Effector memory CD8-positive, alpha-beta T cell (primary cell): ENCODE data around the gene PPP1R13B.

ENCODE experiments used
- ATAC-seq: fragments of 150-1000 bp; cut with Tn5 transposase; replicated peaks from 2 replicates; pipeline ENCODE4 v1.10.0; 2021; ENCODE audit warnings: mild to moderate bottlenecking, moderate library complexity
- DNase-seq, 3 experiments: peaks; one replicate each; pipeline ENCODE4 v3.0.0; 2021
- H3K27ac Mint-ChIP-seq, 2 donors: one replicate each; pipeline ENCODE4 v1.8.0; 2022; ENCODE audit warnings: mild to moderate bottlenecking in 2 of 2, mixed read lengths in 2 of 2, moderate library complexity in 2 of 2
- H3K27me3 Mint-ChIP-seq, 2 donors: one replicate each; pipeline ENCODE4 v1.8.0; 2022; ENCODE audit warnings: mixed read lengths in 2 of 2
- H3K36me3 Mint-ChIP-seq: one replicate; pipeline ENCODE4 v1.8.0; 2022; ENCODE audit warnings: mild to moderate bottlenecking, moderate library complexity, mixed read lengths; ENCODE audit not compliant: insufficient read depth
- H3K4me1 Mint-ChIP-seq, 2 donors: one replicate each; pipeline ENCODE4 v1.8.0; 2022; ENCODE audit warnings: low read depth in 2 of 2, mixed read lengths in 2 of 2
- H3K4me3 Mint-ChIP-seq, 2 donors: one replicate each; pipeline ENCODE4 v1.8.0; 2022; ENCODE audit warnings: mild to moderate bottlenecking in 2 of 2, mixed read lengths in 2 of 2, moderate library complexity in 2 of 2
- H3K9me3 Mint-ChIP-seq, 2 donors: one replicate each; pipeline ENCODE4 v1.8.0; 2022; ENCODE audit warnings: mixed read lengths in 2 of 2

The PPP1R13B gene

DNA sequence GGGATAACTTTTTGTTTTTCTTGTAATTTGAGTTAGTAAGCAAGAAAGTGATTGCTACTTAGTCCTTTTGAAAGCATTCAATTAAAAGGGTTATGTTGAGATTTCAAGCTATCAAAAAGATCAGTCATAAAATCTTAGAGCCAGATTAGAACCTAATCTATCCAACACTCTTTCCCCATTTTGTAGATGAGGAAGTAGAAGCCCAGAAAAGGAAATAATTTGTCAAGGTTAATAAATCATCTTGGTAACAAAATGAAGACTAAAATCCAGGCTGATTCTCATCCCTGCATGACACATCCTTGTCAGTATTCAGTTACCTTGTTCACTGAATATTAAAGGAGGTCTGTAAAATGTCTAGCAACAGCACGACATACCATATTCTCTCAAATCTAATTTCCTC, 26.5 kb downstream of the PPP1R13B start:
- no peak for DNase-seq
- Mint-ChIP-seq H3K27me3 (no peaks in the 10 kb centered on the region), H3K9me3 (no peaks in the 10 kb centered on the region), H3K36me3 (peaks cover 3% of the 10 kb centered on the region), H3K27ac (peak overlapping the region in 1 of 2 donors; percentile 74), H3K4me3 (no peak overlapping the region), H3K4me1 (peaks cover 17 to 41% of the 10 kb centered on the region in 2 donors)
- no peak for ATAC-seq

DNA sequence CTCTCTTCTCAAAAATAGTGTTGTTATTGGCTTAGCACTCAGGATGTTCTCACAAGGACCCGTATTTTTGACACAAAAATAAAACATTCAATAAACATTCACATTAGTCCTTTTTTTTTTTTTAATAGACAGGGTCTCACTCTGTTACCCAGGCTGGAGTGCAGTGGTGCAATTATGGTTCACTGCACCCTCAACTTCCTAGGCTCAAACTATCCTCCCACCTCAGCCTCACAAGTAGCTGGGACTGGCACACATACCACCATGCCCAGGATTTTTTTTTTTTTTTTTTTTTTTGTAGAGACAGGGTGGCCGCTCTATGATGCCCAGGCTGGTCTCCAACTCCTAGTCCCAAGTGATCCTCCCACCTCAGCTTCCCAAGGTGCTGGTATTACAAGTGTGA, 27.0 kb downstream of the PPP1R13B start:
- Mint-ChIP-seq H3K4me1 (peaks cover 17 to 39% of the 10 kb centered on the region in 2 donors), H3K4me3 (no peak overlapping the region), H3K27ac (peak overlapping the region; percentile 63 to 74), H3K27me3 (no peaks in the 10 kb centered on the region), H3K9me3 (no peaks in the 10 kb centered on the region), H3K36me3 (peaks cover 3% of the 10 kb centered on the region)
- DNase-seq (no peak), ATAC-seq (no peak)

- Mint-ChIP-seq H3K36me3 (peaks cover 3% of the 10 kb centered on the region), H3K4me1 (peaks cover 17 to 33% of the 10 kb centered on the region in 2 donors), H3K4me3 (no peak overlapping the region), H3K9me3 (no peaks in the 10 kb centered on the region), H3K27me3 (no peaks in the 10 kb centered on the region), H3K27ac (peak overlapping the region; percentile 63 to 72)
- no peak for DNase-seq
- no peak for ATAC-seq
These were observed 27.7 kb downstream of the PPP1R13B start for GRCh38 chr14:103819503-103820307.

DNA sequence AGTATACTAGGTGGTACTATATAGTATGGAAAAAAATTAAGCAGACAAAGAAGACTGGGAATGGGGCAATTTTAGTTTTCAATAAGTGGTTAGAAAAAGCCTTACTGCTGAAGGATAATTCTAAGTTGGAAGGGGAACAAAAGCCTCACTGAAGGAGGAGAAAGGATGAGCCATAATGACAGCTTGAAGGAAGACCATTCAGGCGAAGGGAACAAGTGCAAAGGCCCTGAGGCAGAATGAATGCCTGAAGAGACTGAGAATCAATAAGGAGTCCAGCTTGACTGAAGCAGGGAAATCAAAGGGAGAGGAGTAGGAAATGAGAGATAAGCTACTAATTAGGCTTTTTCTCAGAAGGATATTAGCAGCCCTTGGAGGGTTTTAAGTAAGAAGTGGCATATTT, 28.5 kb downstream of the PPP1R13B start:
- DNase-seq (no peak), ATAC-seq (no peak)
- Mint-ChIP-seq H3K9me3 (no peaks in the 10 kb centered on the region), H3K4me1 (peaks cover 15 to 33% of the 10 kb centered on the region in 2 donors), H3K27ac (peak overlapping the region; percentile 63 to 72), H3K27me3 (no peaks in the 10 kb centered on the region), H3K4me3 (no peak overlapping the region), H3K36me3 (peaks cover 3% of the 10 kb centered on the region)

DNA sequence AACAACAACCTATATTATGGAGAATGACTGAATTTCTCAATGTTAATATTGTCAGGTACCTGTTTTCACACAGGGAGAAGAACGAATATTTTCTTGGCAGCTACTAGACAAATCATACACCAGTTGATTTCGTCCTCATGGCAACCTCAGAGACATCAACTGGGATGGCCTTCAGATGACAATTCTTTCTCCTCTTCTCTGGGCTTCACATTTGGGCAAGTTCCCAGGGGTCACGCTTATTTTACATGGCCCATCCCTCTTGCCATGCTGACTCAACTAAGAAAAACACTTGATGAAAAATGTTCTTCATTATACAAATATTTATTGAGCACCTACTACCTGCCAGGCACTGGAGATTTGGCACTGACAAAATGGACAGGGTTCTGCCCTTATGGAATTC, 29.0 kb downstream of the PPP1R13B start:
- DNase-seq (no peak), ATAC-seq (no peak)
- no peaks in the 10 kb centered on the region for H3K27me3 Mint-ChIP-seq
- H3K4me1 Mint-ChIP-seq: peaks cover 15 to 35% of the 10 kb centered on the region in 2 donors
- no peak overlapping the region for H3K4me3 Mint-ChIP-seq
- peak overlapping the region in 1 of 2 donors; percentile 63 for H3K27ac Mint-ChIP-seq
- peaks cover 3% of the 10 kb centered on the region for H3K36me3 Mint-ChIP-seq
- no peaks in the 10 kb centered on the region for H3K9me3 Mint-ChIP-seq

GRCh38 chr14:103817595-103817994, 29.8 kb downstream of the PPP1R13B start:
- Mint-ChIP-seq H3K36me3 (no peaks in the 10 kb centered on the region), H3K4me1 (peaks cover 15 to 33% of the 10 kb centered on the region in 2 donors), H3K27me3 (no peaks in the 10 kb centered on the region), H3K4me3 (no peak overlapping the region), H3K9me3 (no peaks in the 10 kb centered on the region), H3K27ac (no peak overlapping the region)
- ATAC-seq (no peak), DNase-seq (no peak)

- H3K36me3 Mint-ChIP-seq: no peaks in the 10 kb centered on the region
These were observed 30.4 kb downstream of the PPP1R13B start for GRCh38 chr14:103816991-103817390.

GRCh38 chr14:103815253-103815652, 32.1 kb downstream of the PPP1R13B start:
- Mint-ChIP-seq H3K27ac (no peak overlapping the region), H3K4me3 (no peak overlapping the region), H3K36me3 (no peaks in the 10 kb centered on the region), H3K9me3 (no peaks in the 10 kb centered on the region), H3K27me3 (no peaks in the 10 kb centered on the region), H3K4me1 (peaks cover 11 to 22% of the 10 kb centered on the region in 2 donors)
- DNase-seq (no peak), ATAC-seq (no peak)

More at GRCh38 chr14:103816991-103817390, 30.4 kb downstream of the PPP1R13B start:
- Mint-ChIP-seq H3K9me3 (no peaks in the 10 kb centered on the region), H3K27ac (peak overlapping the region in 1 of 2 donors; percentile 44), H3K27me3 (no peaks in the 10 kb centered on the region), H3K4me3 (no peak overlapping the region), H3K4me1 (peaks cover 15 to 33% of the 10 kb centered on the region in 2 donors)
- no peak for ATAC-seq
- no peak for DNase-seq

- Mint-ChIP-seq H3K4me1 (peaks cover 3 to 4% of the 10 kb centered on the region in 2 donors), H3K9me3 (no peaks in the 10 kb centered on the region), H3K36me3 (no peaks in the 10 kb centered on the region), H3K27me3 (no peaks in the 10 kb centered on the region), H3K27ac (peak overlapping the region in 1 of 2 donors; percentile 8), H3K4me3 (no peak overlapping the region)
- no peak for DNase-seq
- ATAC-seq: no peak
These were observed 36.2 kb downstream of the PPP1R13B start for GRCh38 chr14:103811189-103811588.

- no peak overlapping the region for H3K27ac Mint-ChIP-seq
- no peaks in the 10 kb centered on the region for H3K9me3 Mint-ChIP-seq
- ATAC-seq: peak; percentile 81
- H3K4me1 Mint-ChIP-seq: peaks cover 5 to 12% of the 10 kb centered on the region in 2 donors
- no peak overlapping the region for H3K4me3 Mint-ChIP-seq
- peaks cover 3% of the 10 kb centered on the region for H3K36me3 Mint-ChIP-seq
- DNase-seq: peak; percentile 63 to 71 (median 66)
- no peaks in the 10 kb centered on the region for H3K27me3 Mint-ChIP-seq
These were observed 38.9 kb downstream of the PPP1R13B start for GRCh38 chr14:103808403-103809001.

GRCh38 chr14:103806805-103807204, 40.6 kb downstream of the PPP1R13B start:
- no peak overlapping the region for H3K4me3 Mint-ChIP-seq
- no peaks in the 10 kb centered on the region for H3K27me3 Mint-ChIP-seq
- no peak for ATAC-seq
- H3K36me3 Mint-ChIP-seq: peaks cover 3% of the 10 kb centered on the region
- DNase-seq: no peak
- peaks cover 5 to 14% of the 10 kb centered on the region in 2 donors for H3K4me1 Mint-ChIP-seq
- no peak overlapping the region for H3K27ac Mint-ChIP-seq
- no peaks in the 10 kb centered on the region for H3K9me3 Mint-ChIP-seq

DNA sequence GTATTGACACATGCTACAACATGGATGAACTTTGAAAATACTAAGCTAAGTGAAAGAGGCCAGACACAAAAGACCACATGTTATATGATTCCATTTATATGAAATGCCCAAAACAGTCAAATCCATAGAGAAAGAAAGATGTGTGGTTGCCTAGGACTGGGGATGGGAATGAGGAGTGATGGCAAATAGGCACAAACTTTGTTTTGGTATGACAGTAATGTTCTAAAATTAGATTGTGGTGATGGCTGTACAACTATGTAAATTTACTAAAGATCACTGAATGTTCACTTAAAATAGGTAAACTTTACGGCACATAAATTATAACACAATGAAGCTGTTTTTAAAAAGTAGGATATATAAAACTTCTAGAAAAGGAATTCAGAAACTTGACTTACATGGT, 41.7 kb downstream of the PPP1R13B start:
- Mint-ChIP-seq H3K27ac (no peak overlapping the region), H3K4me1 (peaks cover 7 to 14% of the 10 kb centered on the region in 2 donors), H3K36me3 (peaks cover 3% of the 10 kb centered on the region), H3K27me3 (no peaks in the 10 kb centered on the region), H3K9me3 (no peaks in the 10 kb centered on the region), H3K4me3 (no peak overlapping the region)
- DNase-seq: no peak
- ATAC-seq: no peak

GRCh38 chr14:103803661-103804060, 43.7 kb downstream of the PPP1R13B start:
- no peaks in the 10 kb centered on the region for H3K27me3 Mint-ChIP-seq

GRCh38 chr14:103802356-103802755, 45.0 kb downstream of the PPP1R13B start:
- DNase-seq: no peak
- H3K9me3 Mint-ChIP-seq: no peaks in the 10 kb centered on the region
- H3K4me3 Mint-ChIP-seq: no peak overlapping the region
- no peaks in the 10 kb centered on the region for H3K27me3 Mint-ChIP-seq
- H3K36me3 Mint-ChIP-seq: peaks cover 3% of the 10 kb centered on the region
- H3K27ac Mint-ChIP-seq: no peak overlapping the region
- ATAC-seq: no peak
- peaks cover 8 to 14% of the 10 kb centered on the region in 2 donors for H3K4me1 Mint-ChIP-seq

More at GRCh38 chr14:103803661-103804060, 43.7 kb downstream of the PPP1R13B start:
- Mint-ChIP-seq H3K36me3 (peaks cover 3% of the 10 kb centered on the region), H3K4me3 (no peak overlapping the region), H3K27ac (no peak overlapping the region), H3K4me1 (peaks cover 8 to 14% of the 10 kb centered on the region in 2 donors), H3K9me3 (no peaks in the 10 kb centered on the region)
- no peak for DNase-seq
- no peak for ATAC-seq
